ENCODE results near the gene ATP8B4. TPM values are rescaled to one million over a fixed set of nuclear protein-coding genes. Genes with fewer than 3 reads are reported as not detected.

ATP8B4 gene
- total RNA-seq, 6 donors from 2014 or later: 2.2 to 9.4 (median 5.4) TPM

GRCh38 chr15:50127255-50127777, 8.3 kb upstream of the ATP8B4 start:
- Histone ChIP-seq H3K36me3 (no peaks in the 10 kb centered on the region), H3K27me3 (no peaks in the 10 kb centered on the region), H3K4me1 (no peaks in the 10 kb centered on the region), H3K9me3 (peaks cover 0 to 6% (median 0%) of the 10 kb centered on the region in 4 donors), H3K4me3 (no peak overlapping the region), H3K27ac (no peak overlapping the region)
- ATAC-seq (ENCODE audit: low FRiP score in 2 of 2) (no peak), DNase-seq (no peak)
- TF ChIP-seq CTCF (IDR thresholded peaks at IDR 0.05) (no peak), POLR2AphosphoS5 (IDR thresholded peaks at IDR 0.05) (no peak)
- WGBS, 2 donors: 81 to 93% methylated on average over 4 of the region's 4 CpGs

GRCh38 chr15:50126072-50126471, 7.0 kb upstream of the ATP8B4 start:
- Histone ChIP-seq H3K9me3 (peaks cover 0 to 6% (median 0%) of the 10 kb centered on the region in 4 donors), H3K4me1 (no peaks in the 10 kb centered on the region), H3K36me3 (no peaks in the 10 kb centered on the region), H3K4me3 (no peak overlapping the region), H3K27ac (no peak overlapping the region), H3K27me3 (no peaks in the 10 kb centered on the region)
- 76 to 85% methylated on average over 4 of the region's 4 CpGs for WGBS, 2 donors
- no peak for ATAC-seq (ENCODE audit: low FRiP score in 2 of 2)
- DNase-seq: no peak
- TF ChIP-seq EP300 (IDR thresholded peaks at IDR 0.05): no peak
- no peak for TF ChIP-seq POLR2A (IDR thresholded peaks at IDR 0.05)
- TF ChIP-seq POLR2AphosphoS5 (IDR thresholded peaks at IDR 0.05): no peak
- no peak for TF ChIP-seq CTCF (IDR thresholded peaks at IDR 0.05)

- Histone ChIP-seq H3K27me3 (no peaks in the 10 kb centered on the region), H3K9me3 (peaks cover 0 to 6% (median 0%) of the 10 kb centered on the region in 4 donors), H3K4me1 (no peaks in the 10 kb centered on the region), H3K27ac (no peak overlapping the region), H3K36me3 (no peaks in the 10 kb centered on the region), H3K4me3 (no peak overlapping the region)
- ATAC-seq (ENCODE audit: low FRiP score in 2 of 2) (peak in 1 of 2 donors; percentile 16), DNase-seq (no peak)
- no peak for TF ChIP-seq POLR2A (IDR thresholded peaks at IDR 0.05)
- TF ChIP-seq POLR2AphosphoS5 (IDR thresholded peaks at IDR 0.05): no peak
Measured at GRCh38 chr15:50124631-50125030, 5.6 kb upstream of the ATP8B4 start.

GRCh38 chr15:50123861-50124557, 5.0 kb upstream of the ATP8B4 start:
- H3K36me3 ChIP-seq: no peaks in the 10 kb centered on the region
- WGBS, 2 donors: 74 to 80% methylated on average over 4 of the region's 4 CpGs
- TF ChIP-seq EP300 (IDR thresholded peaks at IDR 0.05): no peak
- no peak for TF ChIP-seq CTCF (IDR thresholded peaks at IDR 0.05)
- DNase-seq (no peak), ATAC-seq (ENCODE audit: low FRiP score in 2 of 2) (no peak)
- H3K4me1 ChIP-seq: no peaks in the 10 kb centered on the region
- H3K4me3 ChIP-seq: no peak overlapping the region
- peaks cover 0 to 6% (median 0%) of the 10 kb centered on the region in 4 donors for H3K9me3 ChIP-seq
- H3K27me3 ChIP-seq: no peaks in the 10 kb centered on the region
- H3K27ac ChIP-seq: no peak overlapping the region

- Histone ChIP-seq H3K27ac (no peak overlapping the region), H3K36me3 (no peaks in the 10 kb centered on the region), H3K9me3 (peaks cover 0 to 6% (median 0%) of the 10 kb centered on the region in 4 donors), H3K4me3 (no peak overlapping the region), H3K4me1 (no peaks in the 10 kb centered on the region), H3K27me3 (no peaks in the 10 kb centered on the region)
- DNase-seq: no peak
- ATAC-seq (ENCODE audit: low FRiP score in 2 of 2): no peak
- TF ChIP-seq CTCF (IDR thresholded peaks at IDR 0.05) (no peak), POLR2A (IDR thresholded peaks at IDR 0.05) (no peak), POLR2AphosphoS5 (IDR thresholded peaks at IDR 0.05) (no peak), EP300 (IDR thresholded peaks at IDR 0.05) (no peak)
Measured at GRCh38 chr15:50120729-50121128, 1.7 kb upstream of the ATP8B4 start.

All from upper lobe of left lung (tissue), 6 donors.